NK-92 treated with Interleukin-12 subunit alpha and Interleukin-12 subunit beta, amount 100 ng/mL, for 24 hours (cell line): ENCODE results near the gene ADCY4.

ENCODE experiments used
- DNase-seq: peaks from one replicate; lab custom pipeline; 2025; lab: John Stamatoyannopoulos, UW

The ADCY4 gene

DNA sequence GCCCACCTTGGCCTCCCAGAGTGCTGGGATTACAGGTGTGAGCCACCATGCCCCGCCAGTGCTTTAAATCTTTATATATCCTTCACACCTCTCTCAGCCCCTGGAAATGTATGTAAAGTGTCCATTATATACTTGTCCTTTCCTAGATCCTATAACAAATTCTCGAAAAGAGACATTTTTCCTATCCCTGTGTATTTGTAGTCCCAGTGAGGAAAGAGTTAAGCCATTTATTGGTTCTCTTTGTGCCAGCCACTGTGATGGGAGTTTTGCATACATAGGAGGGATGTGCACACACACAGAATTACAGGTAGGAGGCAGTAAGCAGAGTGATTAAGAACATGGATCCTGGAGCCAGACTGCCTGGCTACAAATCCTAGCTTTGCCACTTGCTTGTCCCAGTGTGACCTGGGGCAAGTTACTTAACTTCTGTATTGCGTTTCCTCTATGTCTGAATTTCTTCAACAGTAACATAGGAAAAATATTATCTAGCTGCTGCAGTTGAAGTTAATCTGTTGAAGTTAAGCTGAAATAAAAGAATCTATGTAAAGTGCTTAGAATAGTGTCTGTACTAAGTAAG is 61.4 kb downstream of the ADCY4 start:
- DNase-seq, result no peak

GRCh38 chr14:24272467-24272866 is 62.4 kb downstream of the ADCY4 start:
- DNase-seq, result no peak

DNA sequence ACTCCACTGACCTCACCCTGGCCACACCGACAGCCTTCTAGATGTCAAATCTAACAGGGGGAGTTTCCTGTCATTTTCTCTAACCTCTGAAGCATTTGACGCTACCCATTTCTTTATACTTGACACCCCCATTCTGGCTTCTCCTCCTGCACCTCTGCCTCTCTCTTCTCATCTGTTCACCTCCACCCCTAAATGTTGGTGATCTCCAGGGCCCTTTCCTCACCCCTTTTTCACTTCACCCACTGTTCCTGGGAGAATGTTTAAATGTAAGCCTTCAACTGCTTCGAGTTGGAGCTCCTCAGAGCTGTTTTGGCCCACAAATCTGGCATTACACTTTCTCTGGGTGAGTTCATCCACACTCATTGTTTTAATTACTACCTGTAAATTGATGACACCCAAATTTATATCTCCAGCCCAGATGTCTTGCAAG is 63.0 kb downstream of the ADCY4 start:
- DNase-seq, result no peak

- peak; percentile 88 for DNase-seq
These were observed 63.6 kb downstream of the ADCY4 start, which contains the start of gene RABGGTA for GRCh38 chr14:24271134-24271833. Gene RABGGTA (minus strand): TSS chr14:24271597. CDS start chr14:24271115, 482 bp downstream.

DNA sequence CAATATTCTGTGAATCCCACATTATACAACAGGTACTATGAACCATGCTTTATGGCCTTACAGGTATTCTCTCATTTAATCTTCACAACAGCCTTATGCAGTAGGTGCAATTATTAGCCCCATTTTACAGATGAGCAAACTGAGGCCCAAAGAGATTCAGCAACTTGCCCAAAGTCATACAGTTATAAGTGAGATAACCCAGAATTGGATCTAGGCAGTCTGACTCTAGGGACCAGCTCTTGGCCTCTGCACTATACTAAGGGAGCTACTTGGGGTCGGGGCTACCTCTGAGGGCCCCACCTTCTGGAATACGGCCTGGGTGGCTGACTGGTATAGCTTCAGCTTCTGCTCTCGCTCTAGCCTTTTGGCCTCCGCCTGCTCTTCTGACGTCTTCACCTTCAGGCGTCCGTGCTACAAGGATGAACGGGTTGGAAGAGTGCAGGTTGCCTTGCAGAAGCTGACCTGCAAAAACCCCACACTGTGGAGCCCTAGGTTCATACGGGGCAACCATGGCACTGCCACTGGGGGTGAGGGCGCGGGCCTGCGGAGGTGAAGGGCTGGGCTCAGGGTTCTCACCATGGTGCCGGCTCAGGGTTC is 64.2 kb downstream of the ADCY4 start:
- no peak for DNase-seq

DNA sequence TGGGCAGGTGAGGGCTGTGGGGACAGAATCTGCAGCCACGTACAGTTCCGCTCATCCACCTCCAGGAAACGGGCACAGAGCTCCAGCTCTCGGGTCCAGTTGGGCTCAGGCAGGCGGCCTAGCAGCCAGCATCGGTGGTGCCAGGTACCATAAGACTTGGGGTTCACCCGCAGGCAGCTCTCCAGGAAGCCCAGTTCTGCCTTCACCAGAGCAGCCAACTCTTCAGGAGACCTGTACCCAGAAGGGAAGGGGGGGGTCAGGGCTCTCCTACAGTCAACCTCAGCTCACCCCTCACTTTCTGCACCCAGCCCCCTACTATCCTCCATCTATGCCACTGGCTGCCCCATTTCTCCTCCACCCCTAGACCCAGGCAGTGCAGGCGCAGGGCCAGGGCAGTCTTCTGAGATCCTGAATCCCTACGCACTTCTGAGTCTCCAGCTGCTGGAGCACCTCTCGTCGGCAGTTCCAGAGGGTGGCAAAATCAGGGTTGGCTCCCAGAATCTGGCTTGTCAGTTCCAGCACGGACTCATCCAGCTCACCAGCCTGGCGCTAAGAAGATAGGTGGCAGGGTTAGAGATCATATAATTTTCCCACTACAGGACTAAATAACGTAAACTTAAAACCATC is 64.8 kb downstream of the ADCY4 start:
- DNase-seq, result no peak

- DNase-seq, result no peak
These were observed 65.5 kb downstream of the ADCY4 start for GRCh38 chr14:24269368-24269767.
